C4-2B (cell line): Measurements from ENCODE around the gene OR11A1.

Experiments
- CTCF ChIP-seq: fragments of 450-650 bp; conservative IDR thresholded peaks from 2 replicates; pipeline ENCODE4 v1.5.1; 2017; ENCODE audit warnings: mild to moderate bottlenecking
- ZFX ChIP-seq: fragments of 450-650 bp; IDR thresholded peaks from 2 replicates; pipeline ENCODE4 v1.6.1; 2017

- TF ChIP-seq CTCF (no peak), ZFX (no peak)
Measured at GRCh38 chr6:29483735-29484134, 26.9 kb upstream of the OR11A1 start.
